Progenitor cell of endocrine pancreas (in vitro differentiated cells): ENCODE data around the gene B3GALNT2. TPM values are rescaled to one million over a fixed set of nuclear protein-coding genes. Genes with fewer than 3 reads are reported as not detected.

Experiments used
- DNase-seq: peaks from one replicate; pipeline ENCODE4 v3.0.0; 2021; ENCODE audit warnings: low spot score; ENCODE audit not compliant: unreplicated experiment
- H3K27ac Mint-ChIP-seq: 2 replicates; pipeline ENCODE4 v1.8.0; 2021; ENCODE audit warnings: mild to moderate bottlenecking, moderate library complexity, mixed read lengths
- H3K27me3 Mint-ChIP-seq: 2 replicates; pipeline ENCODE4 v1.8.0; 2021; ENCODE audit warnings: mixed read lengths
- H3K36me3 Mint-ChIP-seq: 2 replicates; pipeline ENCODE4 v1.8.0; 2022; ENCODE audit warnings: mixed read lengths; ENCODE audit not compliant: insufficient read depth
- H3K4me1 Mint-ChIP-seq: 2 replicates; pipeline ENCODE4 v1.8.0; 2021; ENCODE audit warnings: low read depth, mixed read lengths
- H3K4me3 Mint-ChIP-seq: 2 replicates; pipeline ENCODE4 v1.8.0; 2021; ENCODE audit warnings: low read depth, mild to moderate bottlenecking, moderate library complexity, mixed read lengths
- H3K9me3 Mint-ChIP-seq: 2 replicates; pipeline ENCODE4 v1.8.0; 2021; ENCODE audit warnings: low read depth, mixed read lengths
- CTCF ChIP-seq: fragments of 200-600 bp; sonication (generic); IDR thresholded peaks from one replicate; pipeline ENCODE4 v1.5.0; 2021; ENCODE audit warnings: antibody characterized with exemption, mild to moderate bottlenecking; ENCODE audit not compliant: unreplicated experiment
- total RNA-seq: library from RNA; stranded (reverse); gene quantifications from 2 replicates; pipeline ENCODE4 v1.2.1, GENCODE V29; 2021

Gene B3GALNT2
- total RNA-seq, 1 donor from 2014 or later = 49.6 TPM

GRCh38 chr1:235429143-235429542, 75.1 kb downstream of the B3GALNT2 start:
- Mint-ChIP-seq H3K27ac (peak overlapping the region; percentile 14), H3K9me3 (no peaks in the 10 kb centered on the region), H3K4me1 (no peaks in the 10 kb centered on the region), H3K36me3 (peaks cover 8% of the 10 kb centered on the region), H3K27me3 (no peaks in the 10 kb centered on the region), H3K4me3 (no peak overlapping the region)
- DNase-seq = no peak
- no peak for TF ChIP-seq CTCF

GRCh38 chr1:235427447-235427846, 76.8 kb downstream of the B3GALNT2 start:
- Mint-ChIP-seq H3K27me3 (no peaks in the 10 kb centered on the region), H3K27ac (no peak overlapping the region), H3K4me3 (no peak overlapping the region), H3K36me3 (peaks cover 4% of the 10 kb centered on the region), H3K9me3 (no peaks in the 10 kb centered on the region), H3K4me1 (peaks cover 5% of the 10 kb centered on the region)
- TF ChIP-seq CTCF = no peak
- no peak for DNase-seq

GRCh38 chr1:235426680-235427079, 77.6 kb downstream of the B3GALNT2 start:
- Mint-ChIP-seq H3K9me3 (no peaks in the 10 kb centered on the region), H3K4me1 (peaks cover 5% of the 10 kb centered on the region), H3K27me3 (no peaks in the 10 kb centered on the region), H3K36me3 (peaks cover 4% of the 10 kb centered on the region), H3K4me3 (no peak overlapping the region), H3K27ac (no peak overlapping the region)
- DNase-seq = no peak
- no peak for TF ChIP-seq CTCF

GRCh38 chr1:235426143-235426542, 78.1 kb downstream of the B3GALNT2 start:
- no peak overlapping the region for H3K4me3 Mint-ChIP-seq
- H3K9me3 Mint-ChIP-seq = no peaks in the 10 kb centered on the region
- H3K27me3 Mint-ChIP-seq = no peaks in the 10 kb centered on the region
- DNase-seq = no peak
- no peak for TF ChIP-seq CTCF
- peaks cover 5% of the 10 kb centered on the region for H3K4me1 Mint-ChIP-seq
- H3K27ac Mint-ChIP-seq = no peak overlapping the region
- H3K36me3 Mint-ChIP-seq = peaks cover 4% of the 10 kb centered on the region

- Mint-ChIP-seq H3K4me1 (peaks cover 5% of the 10 kb centered on the region), H3K36me3 (peaks cover 4% of the 10 kb centered on the region), H3K9me3 (no peaks in the 10 kb centered on the region), H3K27me3 (no peaks in the 10 kb centered on the region), H3K4me3 (no peak overlapping the region), H3K27ac (peak overlapping the region; percentile 65)
- TF ChIP-seq CTCF = no peak
- no peak for DNase-seq
These were observed 78.9 kb downstream of the B3GALNT2 start for GRCh38 chr1:235425357-235425756.
